Pancreas (tissue), 10 donors: ENCODE results near the gene SAA2. TPM values are rescaled to one million over a fixed set of nuclear protein-coding genes. Genes with fewer than 3 reads are reported as not detected.

Experiments
- ATAC-seq, 4 donors: fragments of 200-7000 bp; cut with Tn5 transposase; one replicate each; pipeline versions ENCODE4 v1.8.0 to v1.9.1; 2020; ENCODE audit warnings: mild to moderate bottlenecking in 4 of 4, moderate library complexity in 4 of 4
- DNase-seq, 6 donors: peaks; one replicate each; pipeline ENCODE4 v3.0.0-alpha.2; 2020
- FAIRE-seq: peaks from 2 replicates; lab custom pipeline; 2012; peaks lifted over from hg19 to GRCh38; lab: Jason Lieb, UNC
- H3K27ac ChIP-seq, 4 donors: fragments of 200-600 bp; sonication (generic); 1 replicate in 3 of 4; 2 replicates in 1 of 4; pipeline versions ENCODE4 v1.5.0 to v1.8.0; 2020
- H3K27me3 ChIP-seq, 4 donors: fragments of 200-600 bp; one replicate each; pipeline ENCODE4 v1.8.0; 2021
- H3K36me3 ChIP-seq, 3 donors: fragments of 200-600 bp; sonication (generic) in 1 of 3; one replicate each; pipeline versions ENCODE4 v1.5.0 to v1.8.0; 2020 to 2021
- H3K4me1 ChIP-seq, 3 donors: fragments of 200-600 bp; one replicate each; pipeline ENCODE4 v1.8.0; 2021
- H3K4me3 ChIP-seq, 4 donors: fragments of 200-600 bp; sonication (generic) in 2 of 4; one replicate each; pipeline versions ENCODE4 v1.5.0 to v1.8.0; 2020 to 2021
- H3K9me3 ChIP-seq, 4 donors: fragments of 200-600 bp; one replicate each; pipeline ENCODE4 v1.8.0; 2021
- CTCF ChIP-seq, 4 donors: fragments of 200-600 bp; sonication (generic) in 3 of 4; IDR thresholded peaks; one replicate each; pipeline versions ENCODE4 v1.5.0 to v1.8.0; 2021; ENCODE audit warnings: antibody characterized with exemption in 4 of 4
- WGBS, 2 donors: extraction: QIAGEN DNeasy Blood & Tissue Kit; methylation state at CpG; one replicate each; pipeline ENCODE4 v1.1.7; 2013; 5-methylcytosine and 5-hydroxymethylcytosine counted together
- intact Hi-C, 3 donors: fragments of 100-400 bp; cut with DNase I; formaldehyde crosslinking; loops; one replicate each; pipeline versions ENCODE4 v1.11.1 to v1.14.2; 2022
- polyA plus RNA-seq, 2 donors: library from polyadenylated mRNA; stranded (reverse); fragments of 200-250 nt; gene quantifications; one replicate each; pipeline ENCODE4 v1.2.3, GENCODE V29; 2013
- total RNA-seq, 6 donors: library from RNA; stranded (reverse); fragmentation: NEBNext Ultra II Directional in 4 of 6; extraction: Animal tissue kit (Norgen Biotek cat#: 25700) in 4 of 6; gene quantifications; one replicate each; pipeline versions ENCODE4 v1.2.1 to v1.2.4, GENCODE V29; 2021 to 2023
- donor health status: healthy with polysubstance abuse.
- donor health status: DM: no; HTN: no; CAD: no; lungs with moderate emphysema.
- donor health status: DM: no; HTN: no; CAD: no.
- donor health status: control.
- donor health status: control.
- donor health status: Bipolar disorder and iron deficiency.
- donor health status: DM: yes; HTN: yes; CAD: no.
- donor health status: DM: no; HTN: no; CAD: no.
- donor health status: DM: no; HTN: no; CAD: no.
- donor health status: DM: yes; HTN: yes; CAD: no.

Gene SAA2
- total and polyA plus RNA-seq, 8 donors, result 0.49 to 22.0 (median 8.1) TPM; not detected in 2

- no peak for DNase-seq
- ATAC-seq, result no peak
- FAIRE-seq, result no peak
- H3K27me3 ChIP-seq, result peaks cover 0 to 3% (median 0%) of the 10 kb centered on the region in 4 donors
- no peaks in the 10 kb centered on the region for H3K4me1 ChIP-seq
- H3K4me3 ChIP-seq, result no peak overlapping the region
- TF ChIP-seq CTCF (IDR thresholded peaks at IDR 0.05), result no peak
- H3K36me3 ChIP-seq, result no peaks in the 10 kb centered on the region
- H3K27ac ChIP-seq, result no peak overlapping the region
- intact Hi-C loops, result no loop called here
- WGBS, 2 donors, result 51 to 60% methylated on average over 8 of the region's 8 CpGs
- no peaks in the 10 kb centered on the region for H3K9me3 ChIP-seq
Observed at GRCh38 chr11:18235394-18236334, 12.8 kb downstream of the SAA2 start.

- H3K4me3 ChIP-seq, result no peak overlapping the region
- ATAC-seq, result no peak
- H3K9me3 ChIP-seq, result no peaks in the 10 kb centered on the region
- no peaks in the 10 kb centered on the region for H3K4me1 ChIP-seq
- WGBS, 2 donors, result 77 to 88% methylated on average over 4 of the region's 4 CpGs
- intact Hi-C loops, result no loop called here
- no peak for DNase-seq
- no peak for TF ChIP-seq CTCF (IDR thresholded peaks at IDR 0.05)
- no peaks in the 10 kb centered on the region for H3K27me3 ChIP-seq
- no peak overlapping the region for H3K27ac ChIP-seq
- H3K36me3 ChIP-seq, result no peaks in the 10 kb centered on the region
- no peak for FAIRE-seq
Observed at GRCh38 chr11:18233912-18234311, 14.6 kb downstream of the SAA2 start.

- intact Hi-C loops, result no loop called here
- FAIRE-seq, result no peak
- Histone ChIP-seq H3K27ac (no peak overlapping the region), H3K9me3 (no peaks in the 10 kb centered on the region), H3K36me3 (no peaks in the 10 kb centered on the region), H3K27me3 (no peaks in the 10 kb centered on the region), H3K4me3 (no peak overlapping the region), H3K4me1 (no peaks in the 10 kb centered on the region)
- no peak for TF ChIP-seq CTCF (IDR thresholded peaks at IDR 0.05)
- ATAC-seq, result no peak
- 75 to 90% methylated on average over 2 of the region's 2 CpGs for WGBS, 2 donors
- no peak for DNase-seq
Observed at GRCh38 chr11:18230859-18231258, 17.6 kb downstream of the SAA2 start.

- no peaks in the 10 kb centered on the region for H3K4me1 ChIP-seq
- 73 to 78% methylated on average over 2 to 3 of the region's 3 CpGs for WGBS, 2 donors
- no peak overlapping the region for H3K4me3 ChIP-seq
- no peak overlapping the region for H3K27ac ChIP-seq
- H3K36me3 ChIP-seq, result no peaks in the 10 kb centered on the region
- ATAC-seq, result no peak
- intact Hi-C loops, result no loop called here
- TF ChIP-seq CTCF (IDR thresholded peaks at IDR 0.05), result no peak
- H3K27me3 ChIP-seq, result no peaks in the 10 kb centered on the region
- FAIRE-seq, result no peak
- no peaks in the 10 kb centered on the region for H3K9me3 ChIP-seq
- no peak for DNase-seq
Observed at GRCh38 chr11:18229501-18229900, 19.0 kb downstream of the SAA2 start.

GRCh38 chr11:18225913-18226312 is 22.6 kb downstream of the SAA2 start:
- no peak for FAIRE-seq
- H3K9me3 ChIP-seq, result no peaks in the 10 kb centered on the region
- WGBS, 2 donors, result 52 to 64% methylated on average over 2 of the region's 2 CpGs
- no peak for TF ChIP-seq CTCF (IDR thresholded peaks at IDR 0.05)
- no peak for ATAC-seq
- no peaks in the 10 kb centered on the region for H3K27me3 ChIP-seq
- no peak overlapping the region for H3K4me3 ChIP-seq
- intact Hi-C loops, result no loop called here
- no peaks in the 10 kb centered on the region for H3K36me3 ChIP-seq
- no peak overlapping the region for H3K27ac ChIP-seq
- DNase-seq, result no peak
- H3K4me1 ChIP-seq, result no peaks in the 10 kb centered on the region
